Breast epithelium (tissue), 4 donors: ENCODE results near the gene GMDS. TPM values are rescaled to one million over a fixed set of nuclear protein-coding genes. Genes with fewer than 3 reads are reported as not detected.

ENCODE experiments used
- DNase-seq, 2 donors: peaks; one replicate each; pipeline ENCODE4 v3.0.0-alpha.2; 2019; ENCODE audit warnings: low spot score in 2 of 2
- H3K27ac ChIP-seq, 2 donors: fragments of 200-600 bp; sonication (generic) in 1 of 2; one replicate each; pipeline ENCODE4 v1.5.1; 2016 to 2019; ENCODE audit warnings: mild to moderate bottlenecking in 1 of 2
- H3K27me3 ChIP-seq, 2 donors: fragments of 200-600 bp; sonication (generic) in 1 of 2; one replicate each; pipeline versions ENCODE4 v1.5.1 to v1.6.0; 2017 to 2019; ENCODE audit warnings: control low read depth in 1 of 2, mild to moderate bottlenecking in 1 of 2
- H3K36me3 ChIP-seq: fragments of 200-600 bp; one replicate; pipeline ENCODE4 v1.5.1; 2019
- H3K4me1 ChIP-seq, 2 donors: fragments of 200-600 bp; sonication (generic); one replicate each; pipeline ENCODE4 v1.5.1; 2016 to 2019; ENCODE audit warnings: control low read depth in 1 of 2
- H3K4me3 ChIP-seq, 3 donors: fragments of 200-600 bp; sonication (generic); 1 replicate in 2 of 3; 2 replicates in 1 of 3; pipeline ENCODE4 v1.5.1; 2016 to 2019; ENCODE audit warnings: mild to moderate bottlenecking in 3 of 3, moderate library complexity in 2 of 3
- H3K9me3 ChIP-seq, 2 donors: fragments of 200-600 bp; sonication (generic) in 1 of 2; one replicate each; pipeline ENCODE4 v1.5.1; 2016 to 2019; ENCODE audit warnings: control low read depth in 1 of 2
- POLR2A ChIP-seq: fragments of 450-650 bp; IDR thresholded peaks from one replicate; pipeline ENCODE4 v1.6.1; 2016; ENCODE audit warnings: antibody characterized with exemption, mild to moderate bottlenecking, moderate library complexity
- POLR2AphosphoS5 ChIP-seq, 3 donors: sonication (generic); formaldehyde crosslinking; IDR thresholded peaks; one replicate each; pipeline ENCODE4 v1.6.1; 2017; ENCODE audit warnings: antibody characterized with exemption in 3 of 3
- intact Hi-C: fragments of 100-400 bp; cut with DNase I; formaldehyde crosslinking; loops from one replicate; pipeline ENCODE4 v1.15.1; 2023; ENCODE audit warnings: low total_unique reads
- total RNA-seq, 3 donors: library from RNA; depleted of rRNA; stranded (reverse); fragments of >200 nt; gene quantifications; one replicate each; pipeline ENCODE4 v1.1.0, GENCODE V29; 2016
- TF ChIP-seq, protein P1 (sequence below), 3 donors: fragments of 450-650 bp; IDR thresholded peaks; one replicate each; pipeline ENCODE4 v1.5.1; 2016 to 2017; ENCODE audit warnings: antibody characterized with exemption in 3 of 3, mild to moderate bottlenecking in 3 of 3, moderate library complexity in 3 of 3

The GMDS gene
- total RNA-seq, 3 donors from 2014 or later, result 7.5 to 29.2 (median 17.0) TPM

DNA sequence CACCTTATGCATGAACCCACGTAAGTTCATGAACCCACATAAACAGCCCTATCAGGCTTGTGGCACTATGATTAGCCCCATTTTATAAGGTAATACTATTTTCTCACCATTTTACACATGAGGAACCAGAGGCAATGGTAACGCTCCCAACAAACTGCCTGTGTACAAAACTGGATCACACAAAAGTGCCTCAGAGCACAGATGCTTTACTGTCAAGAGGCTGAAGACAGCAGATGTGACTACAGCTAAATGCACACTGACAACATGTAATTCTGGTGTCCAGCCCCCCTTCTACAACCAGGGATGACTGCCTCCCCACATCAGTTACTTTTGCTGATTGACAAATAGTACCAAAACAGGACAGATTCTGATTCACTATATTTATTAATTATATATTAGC is 69.6 kb downstream of the GMDS start:
- Histone ChIP-seq H3K27me3 (no peaks in the 10 kb centered on the region), H3K36me3 (no peaks in the 10 kb centered on the region), H3K4me1 (no peaks in the 10 kb centered on the region), H3K9me3 (no peaks in the 10 kb centered on the region), H3K27ac (no peak overlapping the region), H3K4me3 (no peak overlapping the region)
- DNase-seq, result no peak
- TF ChIP-seq POLR2AphosphoS5 (IDR thresholded peaks at IDR 0.05) (no peak), POLR2A (no peak)
- TF ChIP-seq, protein P1, sequence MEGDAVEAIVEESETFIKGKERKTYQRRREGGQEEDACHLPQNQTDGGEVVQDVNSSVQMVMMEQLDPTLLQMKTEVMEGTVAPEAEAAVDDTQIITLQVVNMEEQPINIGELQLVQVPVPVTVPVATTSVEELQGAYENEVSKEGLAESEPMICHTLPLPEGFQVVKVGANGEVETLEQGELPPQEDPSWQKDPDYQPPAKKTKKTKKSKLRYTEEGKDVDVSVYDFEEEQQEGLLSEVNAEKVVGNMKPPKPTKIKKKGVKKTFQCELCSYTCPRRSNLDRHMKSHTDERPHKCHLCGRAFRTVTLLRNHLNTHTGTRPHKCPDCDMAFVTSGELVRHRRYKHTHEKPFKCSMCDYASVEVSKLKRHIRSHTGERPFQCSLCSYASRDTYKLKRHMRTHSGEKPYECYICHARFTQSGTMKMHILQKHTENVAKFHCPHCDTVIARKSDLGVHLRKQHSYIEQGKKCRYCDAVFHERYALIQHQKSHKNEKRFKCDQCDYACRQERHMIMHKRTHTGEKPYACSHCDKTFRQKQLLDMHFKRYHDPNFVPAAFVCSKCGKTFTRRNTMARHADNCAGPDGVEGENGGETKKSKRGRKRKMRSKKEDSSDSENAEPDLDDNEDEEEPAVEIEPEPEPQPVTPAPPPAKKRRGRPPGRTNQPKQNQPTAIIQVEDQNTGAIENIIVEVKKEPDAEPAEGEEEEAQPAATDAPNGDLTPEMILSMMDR (IDR thresholded peaks at IDR 0.05), result no peak
- intact Hi-C loops, result loop anchor here (10.0 kb wide), 1 partner anchor 61 kb away; no protein-coding TSS in a partner anchor

DNA sequence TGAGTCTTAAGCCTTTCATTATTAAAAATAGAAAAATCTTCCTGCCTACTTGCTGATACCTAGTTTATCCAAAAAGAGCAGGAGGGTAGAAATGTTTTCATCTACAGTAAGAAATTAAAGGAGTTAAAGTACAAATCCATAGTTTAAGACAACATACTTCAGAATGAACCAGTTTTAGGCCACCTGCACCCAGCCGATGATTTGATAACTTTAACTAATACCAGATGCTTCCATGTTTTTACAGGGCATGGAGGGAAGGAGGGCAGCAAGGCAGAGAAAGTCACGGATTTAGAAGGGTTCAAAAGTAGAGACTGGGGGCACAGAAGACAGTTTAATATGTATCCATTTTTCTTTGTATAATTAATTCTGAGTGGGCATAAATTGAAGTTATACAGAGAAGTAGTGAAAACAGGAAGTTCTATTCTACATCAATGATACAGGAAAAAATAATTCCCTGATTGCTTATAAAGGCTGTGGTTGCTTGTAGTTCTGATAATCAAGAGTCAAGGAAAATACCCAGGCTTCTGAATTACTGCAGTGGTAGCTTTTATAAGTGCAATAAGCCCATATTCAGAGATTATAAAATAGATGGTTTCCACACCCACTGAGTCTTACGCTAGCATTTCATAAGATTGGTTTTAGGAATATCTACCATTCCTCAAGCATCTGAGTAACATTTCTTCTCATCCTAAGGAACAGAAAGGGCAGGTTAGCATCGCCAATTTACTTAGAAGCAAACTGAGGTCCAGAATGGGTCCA is 72.0 kb downstream of the GMDS start:
- Histone ChIP-seq H3K36me3 (no peaks in the 10 kb centered on the region), H3K27ac (no peak overlapping the region), H3K9me3 (no peaks in the 10 kb centered on the region), H3K4me3 (no peak overlapping the region), H3K27me3 (no peaks in the 10 kb centered on the region), H3K4me1 (no peaks in the 10 kb centered on the region)
- TF ChIP-seq, protein P1 (IDR thresholded peaks at IDR 0.05), result no peak
- TF ChIP-seq POLR2AphosphoS5 (IDR thresholded peaks at IDR 0.05) (no peak), POLR2A (no peak)
- intact Hi-C loops, result loop anchor here (10.0 kb wide), 1 partner anchor 59 kb away; no protein-coding TSS in a partner anchor
- no peak for DNase-seq

DNA sequence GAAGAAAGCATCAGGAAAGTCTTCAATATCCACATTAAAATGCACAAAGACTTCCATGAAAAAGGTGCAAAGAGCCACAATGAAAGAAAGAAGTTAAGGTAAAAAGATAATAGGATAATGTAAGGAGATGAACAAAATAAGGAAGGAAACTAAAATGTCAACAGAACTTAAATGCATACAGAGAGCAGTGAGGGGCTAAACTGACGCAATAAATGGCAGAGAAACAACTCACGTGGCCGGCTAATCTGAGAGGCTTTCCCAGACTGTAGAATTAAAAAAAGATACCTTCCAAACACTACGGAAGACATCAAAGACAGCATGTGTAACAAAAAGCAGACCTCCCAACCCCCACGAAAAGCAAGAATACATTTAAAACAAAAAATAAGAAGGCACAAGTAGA is 73.7 kb downstream of the GMDS start:
- Histone ChIP-seq H3K27me3 (no peaks in the 10 kb centered on the region), H3K36me3 (no peaks in the 10 kb centered on the region), H3K27ac (no peak overlapping the region), H3K4me3 (no peak overlapping the region), H3K9me3 (no peaks in the 10 kb centered on the region), H3K4me1 (no peaks in the 10 kb centered on the region)
- no peak for DNase-seq
- intact Hi-C loops, result loop anchor here (10.0 kb wide), 1 partner anchor 57 kb away; no protein-coding TSS in a partner anchor
- no peak for TF ChIP-seq POLR2A
- TF ChIP-seq, protein P1 (IDR thresholded peaks at IDR 0.05), result no peak
- TF ChIP-seq POLR2AphosphoS5 (IDR thresholded peaks at IDR 0.05), result no peak

DNA sequence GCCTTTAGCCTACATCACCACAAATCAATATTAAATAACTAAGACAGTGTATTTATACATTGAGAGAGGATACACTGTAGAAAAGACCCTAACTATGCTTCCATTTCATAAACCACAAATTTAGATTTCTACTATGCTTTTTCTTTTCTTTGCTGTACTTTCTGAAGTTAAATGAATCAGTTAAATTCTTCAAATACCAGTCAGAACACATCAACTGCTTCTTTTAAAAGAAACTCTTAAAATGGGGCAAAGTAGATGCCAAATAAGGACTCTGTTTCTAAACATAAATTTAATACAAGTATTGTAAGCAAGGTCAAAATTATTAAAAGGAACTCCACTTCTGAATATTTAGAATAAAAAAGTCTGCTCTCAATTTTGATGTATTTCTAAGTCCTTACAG is 76.9 kb downstream of the GMDS start:
- TF ChIP-seq POLR2A (no peak), POLR2AphosphoS5 (IDR thresholded peaks at IDR 0.05) (no peak)
- TF ChIP-seq, protein P1 (IDR thresholded peaks at IDR 0.05), result no peak
- Histone ChIP-seq H3K36me3 (no peaks in the 10 kb centered on the region), H3K4me1 (no peaks in the 10 kb centered on the region), H3K27me3 (no peaks in the 10 kb centered on the region), H3K9me3 (no peaks in the 10 kb centered on the region), H3K27ac (no peak overlapping the region), H3K4me3 (no peak overlapping the region)
- no peak for DNase-seq
- intact Hi-C loops, result no loop called here

DNA sequence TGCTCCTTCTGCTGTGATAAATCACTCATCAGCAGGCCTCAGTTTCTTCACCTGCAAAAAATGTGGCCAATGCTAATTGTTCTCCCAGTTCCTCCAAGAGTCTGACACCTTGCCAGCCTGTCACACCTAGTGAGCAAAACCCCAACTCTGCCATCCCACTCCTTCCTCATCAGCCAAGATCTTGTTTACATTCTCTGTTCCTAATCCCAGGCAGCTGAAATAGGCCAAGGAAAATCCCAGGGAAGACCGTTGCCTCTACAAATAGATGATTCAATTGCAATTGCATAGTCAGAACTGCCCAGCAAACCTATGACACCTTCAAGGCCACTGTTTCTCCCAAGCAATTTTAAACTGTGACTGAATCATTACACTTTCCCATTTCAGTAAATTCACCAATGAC is 78.7 kb downstream of the GMDS start:
- H3K27ac ChIP-seq, result no peak overlapping the region
- TF ChIP-seq POLR2A (no peak), POLR2AphosphoS5 (IDR thresholded peaks at IDR 0.05) (no peak)
- TF ChIP-seq, protein P1 (IDR thresholded peaks at IDR 0.05), result no peak

More for the DNA sequence above, 78.7 kb downstream of the GMDS start:
- no peak for DNase-seq
- Histone ChIP-seq H3K4me1 (no peaks in the 10 kb centered on the region), H3K9me3 (no peaks in the 10 kb centered on the region), H3K36me3 (no peaks in the 10 kb centered on the region), H3K27me3 (no peaks in the 10 kb centered on the region), H3K4me3 (no peak overlapping the region)
- intact Hi-C loops, result no loop called here
